Pancreas (tissue), 10 donors: ENCODE data around the gene CDKL2. TPM values are rescaled to one million over a fixed set of nuclear protein-coding genes. Genes with fewer than 3 reads are reported as not detected.
"Not testable (repeated sequence)": the region's sequence is repeated elsewhere in the genome, so short reads cannot be mapped to it uniquely, and the experiment has no call there.

Experiments
- ATAC-seq, 4 donors: fragments of 200-7000 bp; cut with Tn5 transposase; one replicate each; pipeline versions ENCODE4 v1.8.0 to v1.9.1; 2020; ENCODE audit warnings: mild to moderate bottlenecking in 4 of 4, moderate library complexity in 4 of 4
- DNase-seq, 6 donors: peaks; one replicate each; pipeline ENCODE4 v3.0.0-alpha.2; 2020
- FAIRE-seq: peaks from 2 replicates; lab custom pipeline; 2012; peaks lifted over from hg19 to GRCh38; lab: Jason Lieb, UNC
- H3K27ac ChIP-seq, 4 donors: fragments of 200-600 bp; sonication (generic); 1 replicate in 3 of 4; 2 replicates in 1 of 4; pipeline versions ENCODE4 v1.5.0 to v1.8.0; 2020
- H3K27me3 ChIP-seq, 4 donors: fragments of 200-600 bp; one replicate each; pipeline ENCODE4 v1.8.0; 2021
- H3K36me3 ChIP-seq, 3 donors: fragments of 200-600 bp; sonication (generic) in 1 of 3; one replicate each; pipeline versions ENCODE4 v1.5.0 to v1.8.0; 2020 to 2021
- H3K4me1 ChIP-seq, 3 donors: fragments of 200-600 bp; one replicate each; pipeline ENCODE4 v1.8.0; 2021
- H3K4me3 ChIP-seq, 4 donors: fragments of 200-600 bp; sonication (generic) in 2 of 4; one replicate each; pipeline versions ENCODE4 v1.5.0 to v1.8.0; 2020 to 2021
- H3K9me3 ChIP-seq, 4 donors: fragments of 200-600 bp; one replicate each; pipeline ENCODE4 v1.8.0; 2021
- WGBS, 2 donors: extraction: QIAGEN DNeasy Blood & Tissue Kit; methylation state at CpG; one replicate each; pipeline ENCODE4 v1.1.7; 2013; 5-methylcytosine and 5-hydroxymethylcytosine counted together
- intact Hi-C, 3 donors: fragments of 100-400 bp; cut with DNase I; formaldehyde crosslinking; loops; one replicate each; pipeline versions ENCODE4 v1.11.1 to v1.14.2; 2022
- polyA plus RNA-seq, 2 donors: library from polyadenylated mRNA; stranded (reverse); fragments of 200-250 nt; gene quantifications; one replicate each; pipeline ENCODE4 v1.2.3, GENCODE V29; 2013
- total RNA-seq, 6 donors: library from RNA; stranded (reverse); fragmentation: NEBNext Ultra II Directional in 4 of 6; extraction: Animal tissue kit (Norgen Biotek cat#: 25700) in 4 of 6; gene quantifications; one replicate each; pipeline versions ENCODE4 v1.2.1 to v1.2.4, GENCODE V29; 2021 to 2023
- TF ChIP-seq, protein P1 (sequence below), 4 donors: fragments of 200-600 bp; sonication (generic) in 3 of 4; IDR thresholded peaks; one replicate each; pipeline versions ENCODE4 v1.5.0 to v1.8.0; 2021; ENCODE audit warnings: antibody characterized with exemption in 4 of 4
- donor health status: healthy with polysubstance abuse.
- donor health status: DM: no; HTN: no; CAD: no; lungs with moderate emphysema.
- donor health status: DM: no; HTN: no; CAD: no.
- donor health status: control.
- donor health status: control.
- donor health status: Bipolar disorder and iron deficiency.
- donor health status: DM: yes; HTN: yes; CAD: no.
- donor health status: DM: no; HTN: no; CAD: no.
- donor health status: DM: no; HTN: no; CAD: no.
- donor health status: DM: yes; HTN: yes; CAD: no.

The CDKL2 gene
- total and polyA plus RNA-seq, 8 donors = 0.15 to 1.0 (median 0.55) TPM

DNA sequence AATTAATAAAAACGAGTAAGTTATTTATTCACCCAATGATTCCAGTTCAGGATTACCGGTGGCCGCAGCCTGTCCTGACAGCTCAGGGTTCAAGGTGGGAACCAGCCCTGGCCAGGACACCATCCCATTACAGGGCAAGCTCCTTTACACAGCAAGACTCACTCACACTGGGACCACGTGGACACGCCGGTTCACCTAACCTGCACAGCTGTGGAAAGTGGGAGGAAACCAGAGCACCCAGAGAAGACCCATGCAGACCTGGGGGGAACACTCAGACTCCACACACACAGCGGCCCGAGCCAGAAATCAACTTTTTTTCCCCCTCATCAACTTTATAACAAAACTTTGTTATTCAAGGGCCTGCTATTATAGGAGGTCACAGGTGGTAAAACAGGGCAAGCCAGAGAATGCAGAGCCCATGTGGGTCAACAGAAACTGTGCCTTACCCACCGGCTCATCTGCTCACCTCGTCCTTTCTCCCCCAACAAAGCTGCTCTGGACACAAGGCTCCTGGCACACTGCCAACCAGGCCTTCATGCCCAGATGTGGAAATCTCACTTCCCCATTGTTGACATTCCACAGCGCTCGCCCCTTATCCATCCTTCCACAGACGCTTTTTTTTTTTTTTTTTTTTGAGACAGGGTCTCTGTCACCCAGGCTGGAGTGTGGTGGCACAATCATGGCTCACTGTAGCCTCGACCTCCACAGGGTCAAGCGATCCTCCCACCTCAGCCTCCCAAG, 82.5 kb downstream of the CDKL2 start:
- no peak overlapping the region for H3K4me3 ChIP-seq
- 62 to 66% methylated on average over 15 of the region's 15 CpGs for WGBS, 2 donors
- H3K9me3 ChIP-seq = no peaks in the 10 kb centered on the region
- FAIRE-seq (no peak), DNase-seq (peak in 3 of 6 donors; percentile 14 to 62 (median 46)), ATAC-seq (peak in 1 of 4 donors; percentile 29)
- no peaks in the 10 kb centered on the region for H3K27me3 ChIP-seq
- intact Hi-C loops = no loop called here
- no peaks in the 10 kb centered on the region for H3K36me3 ChIP-seq
- H3K27ac ChIP-seq = no peak overlapping the region
- no peaks in the 10 kb centered on the region for H3K4me1 ChIP-seq
- TF ChIP-seq, protein P1, sequence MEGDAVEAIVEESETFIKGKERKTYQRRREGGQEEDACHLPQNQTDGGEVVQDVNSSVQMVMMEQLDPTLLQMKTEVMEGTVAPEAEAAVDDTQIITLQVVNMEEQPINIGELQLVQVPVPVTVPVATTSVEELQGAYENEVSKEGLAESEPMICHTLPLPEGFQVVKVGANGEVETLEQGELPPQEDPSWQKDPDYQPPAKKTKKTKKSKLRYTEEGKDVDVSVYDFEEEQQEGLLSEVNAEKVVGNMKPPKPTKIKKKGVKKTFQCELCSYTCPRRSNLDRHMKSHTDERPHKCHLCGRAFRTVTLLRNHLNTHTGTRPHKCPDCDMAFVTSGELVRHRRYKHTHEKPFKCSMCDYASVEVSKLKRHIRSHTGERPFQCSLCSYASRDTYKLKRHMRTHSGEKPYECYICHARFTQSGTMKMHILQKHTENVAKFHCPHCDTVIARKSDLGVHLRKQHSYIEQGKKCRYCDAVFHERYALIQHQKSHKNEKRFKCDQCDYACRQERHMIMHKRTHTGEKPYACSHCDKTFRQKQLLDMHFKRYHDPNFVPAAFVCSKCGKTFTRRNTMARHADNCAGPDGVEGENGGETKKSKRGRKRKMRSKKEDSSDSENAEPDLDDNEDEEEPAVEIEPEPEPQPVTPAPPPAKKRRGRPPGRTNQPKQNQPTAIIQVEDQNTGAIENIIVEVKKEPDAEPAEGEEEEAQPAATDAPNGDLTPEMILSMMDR (IDR thresholded peaks at IDR 0.05) = no peak

DNA sequence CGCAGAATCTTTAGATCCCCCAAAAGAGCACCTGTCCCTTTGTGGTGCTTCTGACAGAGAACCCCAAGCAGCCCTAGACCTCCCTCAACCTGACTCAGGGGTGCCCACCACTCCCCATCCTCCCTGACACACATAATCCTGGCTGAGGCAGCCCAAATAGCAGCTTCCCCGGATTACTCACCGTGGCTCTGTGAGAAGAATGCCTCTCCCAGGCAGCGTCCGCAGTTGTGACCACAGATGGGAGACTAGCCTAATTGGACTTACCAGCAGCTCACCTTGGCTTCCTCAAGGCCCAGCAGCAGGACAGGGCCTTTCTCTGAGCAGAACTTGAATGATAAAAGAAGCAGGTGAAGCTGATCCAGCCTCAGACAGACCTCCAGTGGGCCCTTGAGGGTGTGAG, 84.8 kb downstream of the CDKL2 start:
- WGBS, 2 donors = 87 to 91% methylated on average over 5 of the region's 5 CpGs
- no peak for ATAC-seq

DNA sequence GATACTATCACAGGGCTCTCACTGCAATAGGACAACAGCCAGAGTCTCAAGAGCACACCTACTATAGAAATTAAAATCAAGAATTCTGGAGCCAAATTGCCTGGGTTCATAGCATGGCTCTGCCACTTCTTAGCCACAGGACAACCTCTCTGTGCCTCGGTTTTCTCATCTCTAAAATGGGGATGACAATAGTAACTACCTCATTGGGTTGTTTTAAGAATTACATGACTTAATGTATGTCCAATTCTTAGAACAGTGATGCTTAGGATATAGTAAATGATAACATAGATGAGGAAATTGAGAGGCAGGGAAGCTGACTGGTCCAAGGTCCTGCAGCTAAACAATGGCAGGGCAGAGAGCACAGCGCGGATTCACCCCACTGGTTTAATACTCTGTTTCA, 85.5 kb downstream of the CDKL2 start:
- intact Hi-C loops = no loop called here
- FAIRE-seq = no peak
- DNase-seq = no peak
- no peak for ATAC-seq
- H3K9me3 ChIP-seq = no peaks in the 10 kb centered on the region
- 84% methylated on average over 3 of the region's 3 CpGs for WGBS, 2 donors
- no peaks in the 10 kb centered on the region for H3K4me1 ChIP-seq
- no peak overlapping the region for H3K27ac ChIP-seq
- H3K4me3 ChIP-seq = no peak overlapping the region
- no peaks in the 10 kb centered on the region for H3K27me3 ChIP-seq
- TF ChIP-seq, protein P1 (IDR thresholded peaks at IDR 0.05) = no peak
- H3K36me3 ChIP-seq = no peaks in the 10 kb centered on the region

More for the DNA sequence above, 84.8 kb downstream of the CDKL2 start:
- Histone ChIP-seq H3K4me1 (no peaks in the 10 kb centered on the region), H3K27me3 (no peaks in the 10 kb centered on the region), H3K4me3 (no peak overlapping the region), H3K27ac (no peak overlapping the region), H3K36me3 (no peaks in the 10 kb centered on the region), H3K9me3 (no peaks in the 10 kb centered on the region)
- TF ChIP-seq, protein P1 (IDR thresholded peaks at IDR 0.05) = no peak
- DNase-seq = no peak
- no peak for FAIRE-seq
- intact Hi-C loops = no loop called here

DNA sequence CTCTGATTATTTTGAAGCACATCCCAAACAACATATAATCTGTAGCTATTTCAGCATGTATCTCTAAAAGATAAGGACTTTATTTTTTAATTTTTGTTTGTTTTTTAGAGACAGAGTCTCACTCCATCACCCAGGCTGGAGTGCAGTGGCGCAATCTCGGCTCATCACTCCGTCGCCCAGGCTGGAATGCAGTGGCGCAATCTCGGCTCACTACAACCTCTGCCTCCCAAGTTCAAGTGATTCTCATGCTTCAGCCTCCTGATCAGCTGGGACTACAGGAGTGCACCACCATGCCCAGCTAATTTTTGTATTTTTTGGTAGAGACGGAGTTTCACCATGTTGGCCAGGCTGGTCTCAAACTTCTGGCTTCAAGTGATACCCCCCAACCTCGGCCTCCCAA, 86.1 kb downstream of the CDKL2 start:
- FAIRE-seq, H3K27me3 ChIP-seq, H3K27ac ChIP-seq, H3K4me3 ChIP-seq, DNase-seq, intact Hi-C loops, H3K9me3 ChIP-seq, H3K36me3 ChIP-seq, ATAC-seq, H3K4me1 ChIP-seq: not testable (repeated sequence)
- WGBS, 2 donors = 89 to 95% methylated on average over 8 of the region's 8 CpGs

DNA sequence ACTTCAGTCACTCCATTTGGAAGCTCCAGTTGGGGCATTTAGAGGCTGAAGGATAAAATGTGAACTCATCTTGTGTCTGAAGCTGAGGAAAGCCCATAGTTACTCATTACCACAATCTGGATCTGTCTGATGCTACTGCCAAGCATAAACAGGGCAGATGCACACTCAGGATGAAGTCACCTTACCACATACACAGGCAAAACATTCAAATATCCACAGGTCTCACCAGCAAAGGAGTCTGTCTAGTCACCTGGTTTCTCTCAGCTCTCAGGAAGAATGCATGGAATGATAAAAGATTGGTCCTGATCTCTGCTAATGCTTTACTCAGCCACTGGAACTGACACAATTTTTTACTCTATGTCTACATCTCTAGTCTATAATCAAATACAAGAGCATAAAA, 87.5 kb downstream of the CDKL2 start:
- H3K27me3 ChIP-seq = no peaks in the 10 kb centered on the region
- ATAC-seq (no peak), DNase-seq (no peak), FAIRE-seq (no peak)
- H3K27ac ChIP-seq = no peak overlapping the region
- TF ChIP-seq, protein P1 (IDR thresholded peaks at IDR 0.05) = no peak
- H3K4me3 ChIP-seq = no peak overlapping the region
- intact Hi-C loops = no loop called here
- H3K4me1 ChIP-seq = no peaks in the 10 kb centered on the region
- H3K36me3 ChIP-seq = no peaks in the 10 kb centered on the region
- H3K9me3 ChIP-seq = no peaks in the 10 kb centered on the region

DNA sequence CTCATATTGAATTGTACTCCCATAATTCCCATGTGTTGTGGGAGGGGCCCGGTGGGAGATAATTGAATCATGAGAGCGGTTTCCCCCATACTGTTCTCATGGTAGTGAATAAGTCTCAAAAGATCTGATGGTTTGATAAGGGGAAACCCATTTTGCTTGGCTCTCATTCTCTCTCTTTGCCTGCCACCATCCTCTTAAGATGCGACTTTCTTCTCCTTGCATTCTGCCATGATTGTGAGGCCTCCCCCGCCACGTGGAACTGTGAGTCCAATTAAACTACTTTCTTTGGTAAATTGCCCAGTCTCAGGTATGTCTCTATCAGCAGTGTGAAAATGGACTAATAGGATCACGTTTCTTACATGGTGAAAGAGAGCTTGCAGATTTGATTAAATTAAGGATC, 93.0 kb downstream of the CDKL2 start:
- H3K4me1 ChIP-seq, H3K27ac ChIP-seq, intact Hi-C loops, DNase-seq, ATAC-seq, H3K27me3 ChIP-seq, H3K9me3 ChIP-seq, H3K4me3 ChIP-seq, H3K36me3 ChIP-seq, FAIRE-seq: not testable (repeated sequence)
- 85 to 91% methylated on average over 6 of the region's 6 CpGs for WGBS, 2 donors

DNA sequence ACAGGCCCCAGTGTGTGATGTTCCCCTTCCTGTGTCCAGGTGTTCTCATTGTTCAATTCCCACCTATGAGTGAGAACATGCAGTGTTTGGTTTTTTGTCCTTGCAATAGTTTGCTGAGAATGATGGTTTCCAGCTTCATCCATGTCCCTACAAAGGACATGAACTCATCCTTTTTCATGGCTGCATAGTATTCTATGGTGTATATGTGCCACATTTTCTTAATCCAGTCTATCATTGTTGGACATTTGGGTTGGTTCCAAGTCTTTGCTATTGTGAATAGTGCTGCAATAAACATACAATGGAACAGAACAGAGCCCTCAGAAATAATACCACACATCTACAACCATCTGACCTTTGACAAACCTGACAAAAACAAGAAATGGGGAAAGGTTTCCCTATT, 96.4 kb downstream of the CDKL2 start:
- H3K27me3 ChIP-seq, DNase-seq, H3K27ac ChIP-seq, H3K9me3 ChIP-seq, intact Hi-C loops, ATAC-seq, H3K4me1 ChIP-seq, H3K4me3 ChIP-seq, FAIRE-seq: not testable (repeated sequence)
- peaks cover 0 to 15% (median 4%) of the 10 kb centered on the region in 3 donors for H3K36me3 ChIP-seq

DNA sequence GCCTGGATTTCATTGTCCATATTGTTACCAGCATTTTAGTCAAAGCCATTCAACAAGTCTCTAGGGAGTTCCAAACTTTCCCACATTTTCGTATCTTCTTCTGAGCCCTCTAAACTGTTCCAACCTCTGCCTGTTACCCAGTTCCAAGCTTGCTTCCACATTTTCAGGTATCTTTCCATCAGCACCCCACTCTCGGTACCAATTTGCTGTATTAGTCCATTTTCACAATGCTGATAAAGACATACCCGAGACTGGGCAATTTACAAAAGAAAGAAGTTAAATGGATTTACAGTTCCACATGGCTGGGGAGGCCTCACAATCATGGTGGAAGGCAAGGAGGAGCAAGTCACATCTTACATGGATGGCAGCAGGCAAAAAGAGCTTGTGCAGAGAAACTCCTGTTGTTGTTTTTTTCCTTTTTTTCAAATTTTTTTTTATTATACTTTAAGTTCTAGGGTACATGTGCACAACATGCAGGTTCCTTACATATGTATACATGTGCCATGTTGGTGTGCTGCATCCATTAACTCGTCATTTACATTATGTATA, 96.9 kb downstream of the CDKL2 start:
- H3K27me3 ChIP-seq, H3K9me3 ChIP-seq, intact Hi-C loops, H3K4me1 ChIP-seq, H3K27ac ChIP-seq, DNase-seq, FAIRE-seq, ATAC-seq, H3K4me3 ChIP-seq: not testable (repeated sequence)
- 96 to 97% methylated on average over 4 of the region's 4 CpGs for WGBS, 2 donors
- peaks cover 0 to 18% (median 4%) of the 10 kb centered on the region in 3 donors for H3K36me3 ChIP-seq
